ENCODE results near the gene ASB7.
"Not testable (repeated sequence)": the region's sequence is repeated elsewhere in the genome, so short reads cannot be mapped to it uniquely, and the experiment has no call there.

- not testable (repeated sequence) for TF ChIP-seq CTCF (conservative IDR thresholded peaks at IDR 0.05); EZH2 (IDR thresholded peaks at IDR 0.05; ENCODE audit: low read depth)
Measured at GRCh38 chr15:100591163-100591562, 11.2 kb upstream of the ASB7 start.

All from PC-9 (cell line).